ENCODE data around the gene POU3F2. TPM values are rescaled to one million over a fixed set of nuclear protein-coding genes. Genes with fewer than 3 reads are reported as not detected.

Gene POU3F2
- total RNA-seq, 1 experiment from 2014 or later, result 25.5 TPM

DNA sequence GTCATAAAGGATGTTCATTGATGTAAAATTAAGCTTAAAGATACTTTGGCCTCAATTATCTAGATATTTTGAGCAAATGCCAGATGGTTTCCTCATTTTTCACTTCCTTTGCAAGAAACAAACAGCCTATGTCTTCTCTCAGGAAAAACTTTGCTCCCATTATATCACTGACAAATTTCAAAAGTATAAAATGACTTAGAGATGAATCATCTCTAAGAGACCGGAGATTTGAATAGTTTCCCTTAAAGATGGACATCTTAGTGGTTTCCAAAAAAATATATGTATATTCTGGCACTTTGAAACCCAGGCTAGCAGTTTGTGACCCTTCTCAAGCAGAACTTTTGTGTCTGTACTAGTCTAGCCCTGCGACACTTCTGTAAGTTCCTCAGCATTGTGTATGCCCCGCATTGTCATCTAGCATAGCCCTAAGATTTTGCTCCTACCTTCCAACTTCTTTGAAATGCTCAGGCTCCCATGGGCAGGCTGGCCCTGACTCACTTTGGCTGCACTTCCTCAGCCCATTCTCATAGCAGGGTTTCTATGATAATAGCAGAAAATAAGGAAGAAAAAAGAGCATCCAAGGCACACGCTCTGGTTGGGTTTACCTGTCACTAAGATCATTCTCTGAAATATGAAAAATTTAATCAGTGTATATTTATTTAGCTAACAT lies 25.7 kb upstream of the POU3F2 start:
- no peak for TF ChIP-seq EZH2 (IDR thresholded peaks at IDR 0.05; ENCODE audit: borderline replicate concordance, low read depth, low read length, poor library complexity, severe bottlenecking)
- TF ChIP-seq, protein P1, sequence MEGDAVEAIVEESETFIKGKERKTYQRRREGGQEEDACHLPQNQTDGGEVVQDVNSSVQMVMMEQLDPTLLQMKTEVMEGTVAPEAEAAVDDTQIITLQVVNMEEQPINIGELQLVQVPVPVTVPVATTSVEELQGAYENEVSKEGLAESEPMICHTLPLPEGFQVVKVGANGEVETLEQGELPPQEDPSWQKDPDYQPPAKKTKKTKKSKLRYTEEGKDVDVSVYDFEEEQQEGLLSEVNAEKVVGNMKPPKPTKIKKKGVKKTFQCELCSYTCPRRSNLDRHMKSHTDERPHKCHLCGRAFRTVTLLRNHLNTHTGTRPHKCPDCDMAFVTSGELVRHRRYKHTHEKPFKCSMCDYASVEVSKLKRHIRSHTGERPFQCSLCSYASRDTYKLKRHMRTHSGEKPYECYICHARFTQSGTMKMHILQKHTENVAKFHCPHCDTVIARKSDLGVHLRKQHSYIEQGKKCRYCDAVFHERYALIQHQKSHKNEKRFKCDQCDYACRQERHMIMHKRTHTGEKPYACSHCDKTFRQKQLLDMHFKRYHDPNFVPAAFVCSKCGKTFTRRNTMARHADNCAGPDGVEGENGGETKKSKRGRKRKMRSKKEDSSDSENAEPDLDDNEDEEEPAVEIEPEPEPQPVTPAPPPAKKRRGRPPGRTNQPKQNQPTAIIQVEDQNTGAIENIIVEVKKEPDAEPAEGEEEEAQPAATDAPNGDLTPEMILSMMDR (conservative IDR thresholded peaks at IDR 0.05; ENCODE audit: low read depth, low read length), result no peak
- Histone ChIP-seq H3K27ac (ENCODE audit: low read depth, low read length, poor library complexity, severe bottlenecking) (no peak overlapping the region), H3K27me3 (replicated peaks; ENCODE audit: insufficient read depth, low read depth, low read length, poor library complexity) (no peaks in the 10 kb centered on the region), H3K9me3 (ENCODE audit: low read depth, low read length, poor library complexity, severe bottlenecking) (no peaks in the 10 kb centered on the region), H3K4me1 (ENCODE audit: insufficient read depth, low read length, poor library complexity, severe bottlenecking) (no peaks in the 10 kb centered on the region), H3K4me3 (ENCODE audit: low read depth, low read length, poor library complexity, severe bottlenecking) (no peak overlapping the region), H3K36me3 (ENCODE audit: insufficient read depth, low read length, poor library complexity, severe bottlenecking) (no peaks in the 10 kb centered on the region)
- intact Hi-C loops (cut with micrococcal nuclease; ENCODE audit: unreplicated experiment), result no loop called here
- POLR2A ChIA-PET (ENCODE audit: low non-redundant PET), result no interaction called here
- no peak for DNase-seq (ENCODE audit: low spot score)
- no TSS peak for BruUV-seq (replicated peaks)
- CTCF ChIA-PET, result no interaction called here

DNA sequence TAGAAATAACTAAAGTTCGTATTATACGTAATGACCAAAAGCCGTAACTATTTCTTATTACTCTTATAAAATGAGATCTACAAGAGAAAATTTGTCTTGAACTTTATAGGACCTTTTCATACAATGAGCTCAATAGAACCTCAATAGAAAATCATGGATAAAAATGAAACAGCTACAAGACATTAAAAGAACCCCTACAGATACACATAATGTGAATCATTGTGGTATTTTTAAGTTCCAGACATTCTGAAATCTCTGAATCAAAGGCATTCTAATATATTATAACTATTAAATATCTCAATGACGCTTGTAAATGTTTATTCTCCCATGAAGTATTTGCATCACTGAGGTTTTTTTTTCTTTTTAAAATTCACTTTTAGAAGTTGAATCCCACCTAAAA lies 22.2 kb upstream of the POU3F2 start:
- Histone ChIP-seq H3K36me3 (ENCODE audit: insufficient read depth, low read length, poor library complexity, severe bottlenecking) (no peaks in the 10 kb centered on the region), H3K4me1 (ENCODE audit: insufficient read depth, low read length, poor library complexity, severe bottlenecking) (no peaks in the 10 kb centered on the region), H3K4me3 (ENCODE audit: low read depth, low read length, poor library complexity, severe bottlenecking) (no peak overlapping the region), H3K27ac (ENCODE audit: low read depth, low read length, poor library complexity, severe bottlenecking) (no peak overlapping the region), H3K27me3 (replicated peaks; ENCODE audit: insufficient read depth, low read depth, low read length, poor library complexity) (no peaks in the 10 kb centered on the region), H3K9me3 (ENCODE audit: low read depth, low read length, poor library complexity, severe bottlenecking) (no peaks in the 10 kb centered on the region)
- DNase-seq (ENCODE audit: low spot score), result no peak
- BruUV-seq (replicated peaks), result no TSS peak
- intact Hi-C loops (cut with micrococcal nuclease; ENCODE audit: unreplicated experiment), result no loop called here
- TF ChIP-seq, protein P1 (conservative IDR thresholded peaks at IDR 0.05; ENCODE audit: low read depth, low read length), result no peak
- TF ChIP-seq EZH2 (IDR thresholded peaks at IDR 0.05; ENCODE audit: borderline replicate concordance, low read depth, low read length, poor library complexity, severe bottlenecking), result no peak
- CTCF ChIA-PET, result no interaction called here
- POLR2A ChIA-PET (ENCODE audit: low non-redundant PET), result no interaction called here

DNA sequence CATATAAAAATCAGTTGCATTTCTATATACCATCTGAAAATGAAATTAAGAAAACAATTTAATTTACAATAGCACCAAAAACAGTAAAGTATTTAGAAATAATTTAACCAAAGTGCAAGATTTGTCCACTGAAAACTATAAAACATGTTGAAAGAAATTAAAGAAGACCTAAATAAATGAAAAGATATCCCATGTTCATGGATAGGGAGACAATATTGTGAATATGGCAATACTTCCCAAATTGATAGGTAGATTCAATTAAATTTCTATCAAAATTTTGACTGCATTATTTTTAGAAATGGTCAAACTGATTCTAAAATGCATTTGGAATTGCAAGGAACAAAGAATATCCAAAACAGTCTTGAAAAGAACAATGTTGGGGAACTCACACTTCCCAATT lies 17.6 kb upstream of the POU3F2 start:
- no peak for TF ChIP-seq EZH2 (IDR thresholded peaks at IDR 0.05; ENCODE audit: borderline replicate concordance, low read depth, low read length, poor library complexity, severe bottlenecking)
- TF ChIP-seq, protein P1 (conservative IDR thresholded peaks at IDR 0.05; ENCODE audit: low read depth, low read length), result no peak
- no TSS peak for BruUV-seq (replicated peaks)
- Histone ChIP-seq H3K27ac (ENCODE audit: low read depth, low read length, poor library complexity, severe bottlenecking) (no peak overlapping the region), H3K9me3 (ENCODE audit: low read depth, low read length, poor library complexity, severe bottlenecking) (no peaks in the 10 kb centered on the region), H3K27me3 (replicated peaks; ENCODE audit: insufficient read depth, low read depth, low read length, poor library complexity) (no peaks in the 10 kb centered on the region), H3K4me1 (ENCODE audit: insufficient read depth, low read length, poor library complexity, severe bottlenecking) (no peaks in the 10 kb centered on the region), H3K36me3 (ENCODE audit: insufficient read depth, low read length, poor library complexity, severe bottlenecking) (no peaks in the 10 kb centered on the region), H3K4me3 (ENCODE audit: low read depth, low read length, poor library complexity, severe bottlenecking) (no peak overlapping the region)
- no peak for DNase-seq (ENCODE audit: low spot score)
- ChIA-PET CTCF (no interaction called here), POLR2A (ENCODE audit: low non-redundant PET) (no interaction called here)
- intact Hi-C loops (cut with micrococcal nuclease; ENCODE audit: unreplicated experiment), result no loop called here

Data from A673 (cell line).